Epithelial cell of proximal tubule (primary cell): ENCODE data around the gene DHRSX. TPM values are rescaled to one million over a fixed set of nuclear protein-coding genes. Genes with fewer than 3 reads are reported as not detected.

ENCODE experiments used
- DNase-seq: peaks from one replicate; pipeline ENCODE4 v3.0.0-alpha.2; 2011; ENCODE audit warnings: low read depth
- H3K4me3 ChIP-seq: 2 replicates; pipeline ENCODE4 v1.5.1; 2011; ENCODE audit warnings: low read depth, mild to moderate bottlenecking, low read length
- total RNA-seq: library from RNA; depleted of rRNA; stranded (reverse); fragments of >200 nt; gene quantifications from 2 replicates; pipeline ENCODE4 v1.2.3, GENCODE V29; 2015
- TF ChIP-seq, protein P1 (sequence below): conservative IDR thresholded peaks from 2 replicates; pipeline ENCODE4 v1.5.1; 2012; ENCODE audit warnings: low read depth, mild to moderate bottlenecking, low read length

Gene DHRSX
- total RNA-seq, 1 donor from 2014 or later = 22.8 TPM

GRCh38 chrX:2237976-2238375, 262.8 kb downstream of the DHRSX start:
- TF ChIP-seq, protein P1, sequence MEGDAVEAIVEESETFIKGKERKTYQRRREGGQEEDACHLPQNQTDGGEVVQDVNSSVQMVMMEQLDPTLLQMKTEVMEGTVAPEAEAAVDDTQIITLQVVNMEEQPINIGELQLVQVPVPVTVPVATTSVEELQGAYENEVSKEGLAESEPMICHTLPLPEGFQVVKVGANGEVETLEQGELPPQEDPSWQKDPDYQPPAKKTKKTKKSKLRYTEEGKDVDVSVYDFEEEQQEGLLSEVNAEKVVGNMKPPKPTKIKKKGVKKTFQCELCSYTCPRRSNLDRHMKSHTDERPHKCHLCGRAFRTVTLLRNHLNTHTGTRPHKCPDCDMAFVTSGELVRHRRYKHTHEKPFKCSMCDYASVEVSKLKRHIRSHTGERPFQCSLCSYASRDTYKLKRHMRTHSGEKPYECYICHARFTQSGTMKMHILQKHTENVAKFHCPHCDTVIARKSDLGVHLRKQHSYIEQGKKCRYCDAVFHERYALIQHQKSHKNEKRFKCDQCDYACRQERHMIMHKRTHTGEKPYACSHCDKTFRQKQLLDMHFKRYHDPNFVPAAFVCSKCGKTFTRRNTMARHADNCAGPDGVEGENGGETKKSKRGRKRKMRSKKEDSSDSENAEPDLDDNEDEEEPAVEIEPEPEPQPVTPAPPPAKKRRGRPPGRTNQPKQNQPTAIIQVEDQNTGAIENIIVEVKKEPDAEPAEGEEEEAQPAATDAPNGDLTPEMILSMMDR = no peak
- no peak overlapping the region for H3K4me3 ChIP-seq
- no peak for DNase-seq

GRCh38 chrX:2231570-2232192, 269.1 kb downstream of the DHRSX start:
- DNase-seq = no peak
- TF ChIP-seq, protein P1 = no peak

GRCh38 chrX:2230457-2230856, 270.3 kb downstream of the DHRSX start:
- TF ChIP-seq, protein P1 = no peak
- H3K4me3 ChIP-seq = no peak overlapping the region
- no peak for DNase-seq

More at GRCh38 chrX:2231570-2232192, 269.1 kb downstream of the DHRSX start:
- no peak overlapping the region for H3K4me3 ChIP-seq

DNA sequence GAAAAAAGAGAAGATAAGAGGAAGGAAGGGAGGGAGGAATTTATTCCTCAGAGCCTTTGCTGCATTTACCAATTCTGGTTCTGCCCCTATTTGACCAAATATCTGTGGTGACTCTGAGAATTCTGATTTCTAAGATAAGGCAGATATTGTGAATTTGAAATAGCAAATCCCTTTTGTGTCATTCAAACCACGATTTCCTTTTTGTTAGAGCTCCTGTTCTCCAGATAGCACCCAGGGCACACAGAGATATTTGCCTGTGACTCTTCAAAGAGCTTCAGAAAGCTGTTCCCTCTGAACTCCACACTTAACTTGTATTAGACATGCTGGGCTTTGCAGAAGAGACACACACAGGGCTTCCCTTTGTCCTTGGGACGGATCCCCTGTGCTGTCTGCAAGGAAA, 272.2 kb downstream of the DHRSX start:
- no peak overlapping the region for H3K4me3 ChIP-seq
- TF ChIP-seq, protein P1 = no peak
- no peak for DNase-seq

GRCh38 chrX:2226906-2227656, 273.7 kb downstream of the DHRSX start:
- TF ChIP-seq, protein P1 = no peak
- no peak for DNase-seq
- H3K4me3 ChIP-seq = no peak overlapping the region

GRCh38 chrX:2226182-2226581, 274.6 kb downstream of the DHRSX start:
- TF ChIP-seq, protein P1 = no peak
- no peak for DNase-seq
- no peak overlapping the region for H3K4me3 ChIP-seq
